HepG2 (cell line): ENCODE measurements around the gene AKIRIN1. TPM values are rescaled to one million over a fixed set of nuclear protein-coding genes. Genes with fewer than 3 reads are reported as not detected.

Source experiments
- ATAC-seq: fragments of 200-7000 bp; cut with Tn5 transposase; 3 replicates; pipeline ENCODE4 v1.9.1; 2020; ENCODE audit warnings: mild to moderate bottlenecking, moderate library complexity
- BruUV-seq: library from RNA; stranded (reverse); fragments of 400-500 nt; replicated peaks from 2 replicates; lab custom pipeline; 2021; lab: Mats Ljungman, UMichigan
- CTCF ChIA-PET: fragments of 300-600 bp; formaldehyde crosslinking; extraction: SDS; loops from one replicate; lab custom pipeline; 2021; ENCODE audit warnings: low total read pairs, inconsistent platforms, low intra/inter-chr PET ratio; lab: Yijun Ruan, JAX
- POLR2A ChIA-PET: fragments of 350-600 bp; sonication (Branson Sonifier 250); formaldehyde crosslinking; loops from one replicate; lab custom pipeline; 2020; ENCODE audit warnings: antibody characterized with exemption, inconsistent platforms; lab: Yijun Ruan, JAX
- DNase-seq: peaks from one replicate; pipeline ENCODE4 v3.0.0-alpha.2; 2015; ENCODE audit warnings: low spot score
- FAIRE-seq: peaks from 3 replicates; lab custom pipeline; 2011; peaks lifted over from hg19 to GRCh38; lab: Jason Lieb, UNC
- H2AFZ ChIP-seq: one replicate; pipeline ENCODE4 v1.6.1; 2011; ENCODE audit warnings: low read length, inconsistent platforms
- H3K27ac ChIP-seq: fragments of 300-600 bp; 3 replicates; pipeline ENCODE4 v1.8.0; 2011; ENCODE audit warnings: mixed run types, mild to moderate bottlenecking, mixed read lengths, low read length, inconsistent platforms; ENCODE audit not compliant: insufficient read depth; ENCODE audit errors: extremely low read length
- H3K27me3 ChIP-seq, 2 experiments: fragments of 200-600 bp in 1 of 2; 2 replicates in 1 of 2; 3 replicates in 1 of 2; pipeline versions ENCODE4 v1.6.0 to v1.8.0; 2011; ENCODE audit warnings: low read length in 2 of 2, mild to moderate bottlenecking in 2 of 2, moderate library complexity in 2 of 2, inconsistent platforms in 1 of 2; ENCODE audit not compliant: insufficient read depth in 2 of 2, control insufficient read depth in 1 of 2
- H3K36me3 ChIP-seq, 2 experiments: fragments of 200-600 bp in 1 of 2; replicated peaks in 1 of 2; 2 replicates in 1 of 2; 3 replicates in 1 of 2; pipeline versions ENCODE4 v1.5.1 to v1.8.0; 2011; ENCODE audit warnings: low read length in 2 of 2, inconsistent platforms in 1 of 2; ENCODE audit not compliant: insufficient read depth in 2 of 2, control insufficient read depth in 1 of 2
- H3K4me1 ChIP-seq: 2 replicates; pipeline ENCODE4 v1.5.1; 2012; ENCODE audit warnings: low read length, inconsistent platforms; ENCODE audit not compliant: insufficient read depth
- H3K4me2 ChIP-seq: 2 replicates; pipeline ENCODE4 v1.6.0; 2011; ENCODE audit warnings: low read depth, low read length, inconsistent platforms
- H3K4me3 ChIP-seq, 3 experiments: fragments of 200-600 bp in 1 of 3; sonication (generic), shearing (Covaris generic) in 1 of 3; replicated peaks in 1 of 3; 2 replicates each; pipeline ENCODE4 v1.5.1; 2011 to 2016; ENCODE audit warnings: low read length in 3 of 3, inconsistent platforms in 2 of 3, low read depth in 2 of 3, mild to moderate bottlenecking in 2 of 3, control low read depth in 1 of 3, mixed read lengths in 1 of 3; ENCODE audit not compliant: insufficient read depth in 1 of 3
- H3K79me2 ChIP-seq: one replicate; pipeline ENCODE4 v1.6.1; 2011; ENCODE audit warnings: low read length, inconsistent platforms; ENCODE audit not compliant: insufficient read depth
- H3K9ac ChIP-seq: 2 replicates; pipeline ENCODE4 v1.6.0; 2011; ENCODE audit warnings: mild to moderate bottlenecking, low read depth, low read length, inconsistent platforms; ENCODE audit not compliant: insufficient read depth
- H3K9me3 ChIP-seq: 2 replicates; pipeline ENCODE4 v1.5.1; 2012; ENCODE audit warnings: mild to moderate bottlenecking, low read length
- H4K20me1 ChIP-seq: 2 replicates; pipeline ENCODE4 v1.6.0; 2011; ENCODE audit warnings: inconsistent platforms, mild to moderate bottlenecking, low read length, moderate library complexity; ENCODE audit not compliant: insufficient read depth
- CBFB ChIP-seq: sonication (generic); formaldehyde crosslinking; IDR thresholded peaks from 2 replicates; pipeline ENCODE4 v1.4.0; 2020; ENCODE audit warnings: missing genetic modification reagents
- DR1 ChIP-seq: sonication (generic); formaldehyde crosslinking; IDR thresholded peaks from 2 replicates; pipeline ENCODE4 v1.8.0; 2021; ENCODE audit warnings: mild to moderate bottlenecking, missing genetic modification reagents, inconsistent platforms
- FIP1L1 ChIP-seq: fragments of 200-400 bp; formaldehyde crosslinking; IDR thresholded peaks from 2 replicates; pipeline ENCODE4 v1.6.1; 2018; ENCODE audit warnings: low read depth, mild to moderate bottlenecking, low read length, moderate library complexity, borderline replicate concordance; ENCODE audit not compliant: insufficient read depth
- FOXK2 ChIP-seq: fragments of 450-650 bp; IDR thresholded peaks from 2 replicates; pipeline ENCODE4 v1.6.1; 2016
- KDM2A ChIP-seq: sonication (generic); formaldehyde crosslinking; IDR thresholded peaks from 2 replicates; pipeline ENCODE4 v1.4.0; 2020; ENCODE audit warnings: low read depth, missing genetic modification reagents, borderline replicate concordance
- MATR3 ChIP-seq: sonication (generic); formaldehyde crosslinking; IDR thresholded peaks from 2 replicates; pipeline ENCODE4 v1.4.0; 2020; ENCODE audit warnings: missing genetic modification reagents
- MBD4 ChIP-seq: IDR thresholded peaks from 2 replicates; pipeline ENCODE4 v1.6.1; 2012; ENCODE audit warnings: low read length, inconsistent platforms, borderline replicate concordance
- MEIS2 ChIP-seq: sonication (generic); formaldehyde crosslinking; IDR thresholded peaks from 2 replicates; pipeline ENCODE4 v1.9.0; 2021; ENCODE audit warnings: mild to moderate bottlenecking, missing genetic modification reagents
- NFYB ChIP-seq: sonication (generic); formaldehyde crosslinking; IDR thresholded peaks from 2 replicates; pipeline ENCODE4 v1.4.0; 2020; ENCODE audit warnings: missing genetic modification reagents
- PRPF4 ChIP-seq: fragments of 200-400 bp; formaldehyde crosslinking; IDR thresholded peaks from 2 replicates; pipeline ENCODE4 v1.6.1; 2016; ENCODE audit warnings: low read length, low read depth; ENCODE audit not compliant: poor library complexity, severe bottlenecking
- TAF15 ChIP-seq: fragments of 200-400 bp; formaldehyde crosslinking; IDR thresholded peaks from one replicate; pipeline ENCODE4 v1.6.1; 2018; ENCODE audit warnings: mild to moderate bottlenecking, low read depth, low read length; ENCODE audit not compliant: poor library complexity, severe bottlenecking
- ZBTB7A ChIP-seq: sonication (generic); formaldehyde crosslinking; IDR thresholded peaks from 2 replicates; pipeline ENCODE4 v1.8.0; 2022; ENCODE audit warnings: mild to moderate bottlenecking, missing genetic modification reagents
- ZMYM4 ChIP-seq: sonication (generic); formaldehyde crosslinking; IDR thresholded peaks from 2 replicates; pipeline ENCODE4 v1.8.1; 2023; ENCODE audit warnings: mild to moderate bottlenecking, missing genetic modification reagents
- ZNF20 ChIP-seq: sonication (generic); formaldehyde crosslinking; IDR thresholded peaks from 2 replicates; pipeline ENCODE4 v1.4.0; 2020; ENCODE audit warnings: mild to moderate bottlenecking, moderate library complexity, missing genetic modification reagents
- ZNF234 ChIP-seq: sonication (generic); formaldehyde crosslinking; conservative IDR thresholded peaks from 2 replicates; pipeline ENCODE4 v1.5.1; 2020; ENCODE audit warnings: mild to moderate bottlenecking, missing genetic modification reagents
- ZNF292 ChIP-seq: sonication (generic); formaldehyde crosslinking; IDR thresholded peaks from 2 replicates; pipeline ENCODE4 v1.8.1; 2022; ENCODE audit warnings: mild to moderate bottlenecking, low read depth, missing genetic modification reagents, borderline replicate concordance
- ZNF557 ChIP-seq: sonication (generic); formaldehyde crosslinking; IDR thresholded peaks from 2 replicates; pipeline ENCODE4 v1.4.0; 2020; ENCODE audit warnings: missing genetic modification reagents
- ZNF777 ChIP-seq: sonication (generic); formaldehyde crosslinking; IDR thresholded peaks from 2 replicates; pipeline ENCODE4 v1.4.0; 2020; ENCODE audit warnings: missing genetic modification reagents
- WGBS: methylation state at CpG from one replicate; pipeline ENCODE4 v1.1.6; 2017; ENCODE audit warnings: low lambda C conversion rate; 5-methylcytosine and 5-hydroxymethylcytosine counted together
- in situ Hi-C: cut with HindIII; loops from 2 replicates; pipeline ENCODE4 v1.10.0; 2017; ENCODE audit warnings: low pct_unique_long_range_greater_than_20kb; ENCODE audit not compliant: extremely low pct_ligation_motif_present
- intact Hi-C: fragments of 100-400 bp; cut with micrococcal nuclease; formaldehyde crosslinking; loops from one replicate; pipeline ENCODE4 v1.10.0; 2022; ENCODE audit not compliant: unreplicated experiment
- polyA plus RNA-seq, 8 experiments: library from polyadenylated mRNA; depleted of rRNA in 3 of 8; stranded (reverse) in 7 of 8; unstranded in 1 of 8; fragments of >200 nt; fragmentation: Illumina TruSeq in 4 of 8; extraction: Trizol in 4 of 8; gene quantifications; 2 replicates each; pipeline versions ENCODE4 v1.2.1 to v1.2.3, GENCODE V29; 2011 to 2016; ENCODE audit warnings: low read depth in 4 of 8, missing spikeins in 1 of 8, mixed read lengths in 1 of 8; ENCODE audit not compliant: insufficient read depth in 1 of 8
- total RNA-seq, 5 experiments: library from RNA; depleted of rRNA; stranded (reverse); fragments of >200 nt; fragmentation: Illumina TruSeq; extraction: Trizol; gene quantifications; 2 replicates each; pipeline ENCODE4 v1.2.3, GENCODE V29; 2016; ENCODE audit warnings: low read depth in 1 of 5
- TF ChIP-seq, protein P1 (sequence below): IDR thresholded peaks from 2 replicates; pipeline ENCODE4 v1.6.1; 2016; ENCODE audit warnings: missing biosample characterization, missing genetic modification reagents, low read depth
- TF ChIP-seq, protein P2 (sequence below): IDR thresholded peaks from 2 replicates; pipeline ENCODE4 v1.6.1; 2016; ENCODE audit warnings: low read depth, borderline replicate concordance
- TF ChIP-seq, protein P3 (sequence below): sonication (generic); formaldehyde crosslinking; conservative IDR thresholded peaks from 2 replicates; pipeline ENCODE4 v1.4.0; 2020; ENCODE audit warnings: missing genetic modification reagents
- TF ChIP-seq, protein P4 (sequence below): sonication (generic); formaldehyde crosslinking; IDR thresholded peaks from 2 replicates; pipeline ENCODE4 v1.9.0; 2021; ENCODE audit warnings: missing genetic modification reagents, mild to moderate bottlenecking, borderline replicate concordance

AKIRIN1 gene
- total and polyA plus RNA-seq, 2 of the 13 experiments (the other 11 are each of a cell fraction or from before 2014, with no cell fraction given) = 123 to 157 TPM

DNA sequence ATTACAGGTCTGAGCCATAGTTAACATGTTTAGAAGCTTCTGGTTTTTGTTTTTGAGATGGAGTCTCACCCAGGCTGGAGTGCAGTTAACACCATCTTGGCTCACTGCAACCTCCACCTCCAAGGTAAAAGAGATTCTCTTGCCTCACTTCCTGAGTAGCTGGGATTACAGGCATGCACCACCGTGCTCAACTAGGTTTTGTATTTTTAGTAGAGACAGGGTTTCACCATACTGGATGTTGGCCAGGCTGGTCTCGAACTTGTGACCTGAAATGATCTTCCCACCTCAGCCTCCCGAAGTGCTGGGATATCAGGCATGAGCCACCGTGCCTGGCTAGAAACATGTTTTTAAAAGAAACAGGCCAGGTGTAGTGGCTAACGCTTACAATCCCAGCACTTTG, 45.6 kb downstream of the AKIRIN1 start (continued):
- TF ChIP-seq, protein P1, sequence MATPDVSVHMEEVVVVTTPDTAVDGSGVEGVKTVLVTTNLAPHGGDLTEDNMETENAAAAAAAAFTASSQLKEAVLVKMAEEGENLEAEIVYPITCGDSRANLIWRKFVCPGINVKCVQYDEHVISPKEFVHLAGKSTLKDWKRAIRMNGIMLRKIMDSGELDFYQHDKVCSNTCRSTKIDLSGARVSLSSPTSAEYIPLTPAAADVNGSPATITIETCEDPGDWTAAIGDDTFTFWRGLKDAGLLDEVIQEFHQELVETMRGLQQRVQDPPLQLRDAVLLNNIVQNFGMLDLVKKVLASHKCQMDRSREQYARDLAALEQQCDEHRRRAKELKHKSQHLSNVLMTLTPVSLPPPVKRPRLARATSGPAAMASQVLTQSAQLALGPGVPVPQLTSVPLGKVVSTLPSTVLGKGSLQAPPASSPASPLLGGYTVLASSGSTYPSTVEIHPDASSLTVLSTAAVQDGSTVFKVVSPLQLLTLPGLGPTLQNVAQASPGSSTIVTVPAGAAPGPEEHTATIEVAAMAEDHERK (CRISPR knock-in tag) = no peak
- TF ChIP-seq PRPF4 (no peak), MEIS2 (CRISPR knock-in tag) (no peak), ZNF234 (CRISPR knock-in tag) (no peak), FOXK2 (no peak), NFYB (no peak), ZBTB7A (no peak), FIP1L1 (no peak), ZNF777 (no peak)

DNA sequence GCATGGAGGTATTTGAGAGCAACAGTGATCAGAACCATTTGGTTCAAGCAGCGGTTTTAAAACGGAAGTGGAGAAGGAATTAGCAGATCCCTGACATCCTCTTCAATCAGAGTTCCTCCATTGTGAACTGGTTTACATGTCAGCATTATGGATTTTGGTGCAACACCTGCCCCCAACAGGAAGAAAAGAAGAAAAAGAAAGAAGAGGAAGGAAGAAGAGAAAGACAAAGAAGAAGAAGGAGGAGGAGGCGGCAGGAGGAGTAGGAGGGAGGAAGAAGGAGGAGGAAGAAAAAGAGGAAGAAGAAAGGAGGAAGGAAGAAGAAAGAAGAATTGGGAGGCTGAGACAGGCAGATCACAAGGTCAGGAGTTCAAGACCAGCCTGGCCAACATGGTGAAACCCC, 52.4 kb downstream of the AKIRIN1 start:
- no peak overlapping the region for H3K27ac ChIP-seq
- no peak overlapping the region for H3K9ac ChIP-seq
- H3K27me3 ChIP-seq = no peaks in the 10 kb centered on the region
- WGBS = 96% methylated on average over 3 of the region's 3 CpGs
- in situ Hi-C loops (no loop called here), intact Hi-C loops (no loop called here)
- no peaks in the 10 kb centered on the region for H3K9me3 ChIP-seq
- H3K36me3 ChIP-seq = no peaks in the 10 kb centered on the region
- no peak for ATAC-seq
- CTCF ChIA-PET = no interaction called here
- no peaks in the 10 kb centered on the region for H3K79me2 ChIP-seq
- H4K20me1 ChIP-seq = no peaks in the 10 kb centered on the region
- no peak for FAIRE-seq
- no TSS peak for BruUV-seq
- H2AFZ ChIP-seq = no peak overlapping the region
- no peak overlapping the region for H3K4me2 ChIP-seq
- no peak overlapping the region for H3K4me3 ChIP-seq
- no peaks in the 10 kb centered on the region for H3K4me1 ChIP-seq
- no peak for DNase-seq
- POLR2A ChIA-PET = no interaction called here
- TF ChIP-seq MATR3 (CRISPR knock-in tag) (no peak), ZNF292 (CRISPR knock-in tag) (no peak), ZMYM4 (no peak), DR1 (no peak), MBD4 (no peak), KDM2A (CRISPR knock-in tag) (no peak), CBFB (CRISPR knock-in tag) (no peak), TAF15 (no peak), ZNF557 (CRISPR knock-in tag) (no peak), ZNF20 (CRISPR knock-in tag) (no peak)
- TF ChIP-seq, protein P2, sequence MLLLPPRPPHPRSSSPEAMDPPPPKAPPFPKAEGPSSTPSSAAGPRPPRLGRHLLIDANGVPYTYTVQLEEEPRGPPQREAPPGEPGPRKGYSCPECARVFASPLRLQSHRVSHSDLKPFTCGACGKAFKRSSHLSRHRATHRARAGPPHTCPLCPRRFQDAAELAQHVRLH (CRISPR knock-in tag) = no peak
- TF ChIP-seq, protein P3, sequence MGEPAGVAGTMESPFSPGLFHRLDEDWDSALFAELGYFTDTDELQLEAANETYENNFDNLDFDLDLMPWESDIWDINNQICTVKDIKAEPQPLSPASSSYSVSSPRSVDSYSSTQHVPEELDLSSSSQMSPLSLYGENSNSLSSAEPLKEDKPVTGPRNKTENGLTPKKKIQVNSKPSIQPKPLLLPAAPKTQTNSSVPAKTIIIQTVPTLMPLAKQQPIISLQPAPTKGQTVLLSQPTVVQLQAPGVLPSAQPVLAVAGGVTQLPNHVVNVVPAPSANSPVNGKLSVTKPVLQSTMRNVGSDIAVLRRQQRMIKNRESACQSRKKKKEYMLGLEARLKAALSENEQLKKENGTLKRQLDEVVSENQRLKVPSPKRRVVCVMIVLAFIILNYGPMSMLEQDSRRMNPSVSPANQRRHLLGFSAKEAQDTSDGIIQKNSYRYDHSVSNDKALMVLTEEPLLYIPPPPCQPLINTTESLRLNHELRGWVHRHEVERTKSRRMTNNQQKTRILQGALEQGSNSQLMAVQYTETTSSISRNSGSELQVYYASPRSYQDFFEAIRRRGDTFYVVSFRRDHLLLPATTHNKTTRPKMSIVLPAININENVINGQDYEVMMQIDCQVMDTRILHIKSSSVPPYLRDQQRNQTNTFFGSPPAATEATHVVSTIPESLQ (CRISPR knock-in tag) = no peak
- TF ChIP-seq, protein P4, sequence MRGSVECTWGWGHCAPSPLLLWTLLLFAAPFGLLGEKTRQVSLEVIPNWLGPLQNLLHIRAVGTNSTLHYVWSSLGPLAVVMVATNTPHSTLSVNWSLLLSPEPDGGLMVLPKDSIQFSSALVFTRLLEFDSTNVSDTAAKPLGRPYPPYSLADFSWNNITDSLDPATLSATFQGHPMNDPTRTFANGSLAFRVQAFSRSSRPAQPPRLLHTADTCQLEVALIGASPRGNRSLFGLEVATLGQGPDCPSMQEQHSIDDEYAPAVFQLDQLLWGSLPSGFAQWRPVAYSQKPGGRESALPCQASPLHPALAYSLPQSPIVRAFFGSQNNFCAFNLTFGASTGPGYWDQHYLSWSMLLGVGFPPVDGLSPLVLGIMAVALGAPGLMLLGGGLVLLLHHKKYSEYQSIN (CRISPR knock-in tag) = no peak
